GM18526 (cell line): Measurements from ENCODE around the gene MAP3K1.

Experiments
- POLR2A ChIP-seq: IDR thresholded peaks from 3 replicates; pipeline ENCODE4 v1.6.1; 2011; ENCODE audit not compliant: insufficient read length; ENCODE audit errors: extremely low read depth

The MAP3K1 gene

GRCh38 chr5:56917534-56917933, 102.2 kb downstream of the MAP3K1 start:
- TF ChIP-seq POLR2A: no peak

- TF ChIP-seq POLR2A: no peak
Observed at GRCh38 chr5:56918054-56918453, 102.7 kb downstream of the MAP3K1 start.

GRCh38 chr5:56919942-56920662, 104.8 kb downstream of the MAP3K1 start:
- TF ChIP-seq POLR2A: no peak

- TF ChIP-seq POLR2A: no peak
Observed at GRCh38 chr5:56922922-56923321, 107.6 kb downstream of the MAP3K1 start.

- no peak for TF ChIP-seq POLR2A
Observed at GRCh38 chr5:56934325-56934724, 119.0 kb downstream of the MAP3K1 start.

GRCh38 chr5:56938858-56939257, 123.5 kb downstream of the MAP3K1 start:
- TF ChIP-seq POLR2A: no peak

- TF ChIP-seq POLR2A: no peak
Observed at GRCh38 chr5:56941981-56942380, 126.6 kb downstream of the MAP3K1 start.
